HG03457 (cell line): ENCODE results near the gene ATP5ME.
"Not testable (repeated sequence)": the region's sequence is repeated elsewhere in the genome, so short reads cannot be mapped to it uniquely, and the experiment has no call there.

ENCODE experiments used
- ATAC-seq: cut with Tn5 transposase; IDR thresholded peaks from one replicate; pipeline ENCODE4 v1.9.1; 2021; ENCODE audit warnings: moderate number of reproducible peaks; ENCODE audit not compliant: unreplicated experiment

The ATP5ME gene

DNA sequence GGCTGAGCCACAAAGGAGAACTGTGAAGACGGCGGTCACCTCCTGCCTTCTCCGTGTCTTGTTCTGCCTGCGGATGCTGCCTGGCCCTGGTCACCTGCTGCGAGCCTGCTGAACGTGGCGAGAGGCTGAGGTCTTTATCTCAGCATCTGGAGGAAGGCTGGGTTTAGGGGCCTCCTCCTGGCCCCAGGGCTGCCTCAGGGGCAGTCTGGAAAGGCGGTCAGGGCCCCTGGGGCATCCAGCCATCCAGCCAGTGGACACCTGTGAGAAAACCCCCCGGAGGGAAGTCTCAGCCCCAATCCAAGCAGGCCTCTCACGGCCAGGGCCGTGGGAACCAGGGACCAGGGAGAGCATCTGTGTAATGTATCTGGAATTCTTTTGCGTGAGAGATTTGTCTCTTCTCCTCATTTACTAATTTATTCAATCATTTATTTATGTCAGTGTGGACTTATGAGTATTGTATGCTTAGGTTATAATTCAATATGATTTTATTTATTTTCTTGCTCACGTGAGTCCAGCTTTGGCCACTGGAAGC lies 37.4 kb downstream of the ATP5ME start:
- no peak for ATAC-seq

DNA sequence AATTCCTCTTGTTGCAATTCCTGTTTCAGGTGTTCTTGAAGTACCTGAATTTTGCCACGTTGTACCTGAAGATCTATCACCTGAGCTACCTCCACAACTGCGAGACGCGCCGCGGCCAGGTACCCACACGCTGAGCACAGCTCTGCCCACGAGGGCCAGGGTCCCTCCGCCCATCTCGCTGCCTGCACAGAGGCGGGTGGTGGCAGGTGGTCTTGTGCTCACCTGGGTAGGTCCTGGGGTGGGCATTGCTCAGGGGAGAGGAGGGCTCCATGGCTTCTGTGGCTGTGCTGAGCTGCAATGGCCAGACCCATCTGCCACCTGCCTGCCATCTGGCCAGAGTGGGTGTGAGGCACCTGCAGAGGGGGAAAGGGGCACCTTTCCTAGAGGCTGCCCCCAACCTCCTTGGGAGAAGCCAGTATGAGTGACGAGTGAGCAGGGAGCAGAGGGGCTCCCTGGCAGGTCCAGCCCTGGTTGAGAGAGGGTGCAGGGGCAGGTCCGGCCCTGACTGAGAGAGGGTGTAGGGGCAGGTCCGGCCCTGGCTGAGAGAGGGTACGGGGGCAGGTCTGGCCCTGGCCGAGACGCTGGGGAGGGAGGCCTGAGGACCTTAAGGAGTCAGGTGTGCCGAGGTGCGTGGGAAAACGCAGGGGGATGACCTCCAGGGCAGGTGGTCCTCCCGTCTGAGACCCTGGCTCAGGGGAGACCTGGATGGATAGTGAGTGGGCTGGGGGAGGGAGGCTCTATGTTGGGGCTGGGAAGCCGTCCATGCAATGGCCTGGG lies 38.0 kb downstream of the ATP5ME start:
- no peak for ATAC-seq

DNA sequence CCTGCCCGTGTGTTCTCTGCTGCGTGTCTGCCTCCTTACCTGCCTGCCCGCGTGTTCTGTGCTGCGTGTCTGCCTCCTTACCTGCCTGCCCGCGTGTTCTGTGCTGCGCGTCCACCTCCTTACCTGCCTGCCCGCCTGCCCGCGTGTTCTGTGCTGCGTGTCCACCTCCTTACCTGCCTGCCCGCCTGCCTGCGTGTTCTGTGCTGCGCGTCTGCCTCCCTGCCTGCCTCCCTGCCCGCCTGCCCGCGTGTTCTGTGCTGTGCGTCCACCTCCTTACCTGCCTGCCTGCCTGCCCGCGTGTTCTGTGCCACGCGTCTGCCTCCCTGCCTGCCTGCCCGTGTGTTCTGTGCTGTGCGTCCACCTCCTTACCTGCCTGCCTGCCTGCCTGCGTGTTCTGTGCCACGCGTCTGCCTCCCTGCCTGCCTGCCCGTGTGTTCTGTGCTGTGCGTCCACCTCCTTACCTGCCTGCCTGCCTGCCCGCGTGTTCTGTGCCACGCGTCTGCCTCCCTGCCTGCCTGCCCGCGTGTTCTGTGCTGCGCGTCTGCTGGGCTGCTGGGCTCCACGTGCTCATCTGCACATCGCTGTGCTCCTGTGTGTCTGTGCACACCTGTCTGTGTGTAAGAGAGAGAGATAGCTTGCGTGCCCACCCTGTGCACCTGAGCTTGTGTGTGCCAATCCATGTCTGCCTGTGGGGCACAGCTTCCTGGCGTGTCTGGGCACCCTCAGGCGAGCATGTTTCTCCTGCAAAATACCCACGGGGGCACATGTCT lies 38.8 kb downstream of the ATP5ME start:
- not testable (repeated sequence) for ATAC-seq

DNA sequence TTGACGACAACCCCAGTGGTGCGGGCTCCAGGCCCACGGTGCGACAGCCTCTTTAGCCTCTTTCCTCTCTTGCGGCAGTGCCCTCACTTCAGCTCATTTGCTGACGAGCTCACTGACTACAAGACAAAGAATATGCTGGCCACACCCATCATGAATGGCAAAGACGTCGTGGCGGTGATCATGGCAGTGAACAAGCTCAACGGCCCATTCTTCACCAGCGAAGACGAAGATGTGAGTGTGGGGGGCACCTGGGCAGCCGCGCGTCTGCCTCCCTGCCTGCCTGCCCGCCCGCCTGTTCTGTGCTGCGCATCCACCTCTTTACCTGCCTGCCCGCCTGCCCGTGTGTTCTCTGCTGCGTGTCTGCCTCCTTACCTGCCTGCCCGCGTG lies 39.5 kb downstream of the ATP5ME start:
- no peak for ATAC-seq

DNA sequence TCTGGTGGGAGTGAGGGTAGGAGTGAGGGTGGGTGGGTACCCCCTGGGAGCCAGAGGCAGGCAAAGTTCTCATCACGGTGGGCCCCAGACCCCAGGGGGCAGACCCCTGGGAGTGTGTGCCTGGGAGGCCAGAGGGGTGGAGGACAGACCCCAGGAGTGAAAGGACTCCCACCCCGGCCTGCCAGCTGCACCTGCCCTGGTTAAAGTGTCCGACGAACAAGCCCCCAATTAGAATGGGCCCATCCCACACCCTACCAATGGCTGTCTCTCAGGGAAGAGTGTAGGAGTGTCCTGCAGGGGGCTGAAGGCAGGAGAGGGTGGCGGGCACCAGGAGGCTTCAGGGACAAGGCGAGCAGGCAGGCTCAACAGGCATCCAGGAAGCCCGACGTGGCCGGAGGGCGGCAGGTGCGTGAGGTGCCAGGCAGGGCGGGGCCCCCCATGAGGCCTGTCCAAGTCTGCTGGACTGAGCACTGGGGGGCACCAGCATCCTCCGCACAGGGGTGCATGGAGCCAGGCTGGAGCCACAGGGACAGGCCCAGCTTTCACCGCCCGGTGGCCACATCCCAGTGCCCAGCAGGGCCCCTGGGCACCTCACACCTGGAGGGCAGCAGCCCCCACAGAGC lies 40.0 kb downstream of the ATP5ME start:
- ATAC-seq, result no peak

DNA sequence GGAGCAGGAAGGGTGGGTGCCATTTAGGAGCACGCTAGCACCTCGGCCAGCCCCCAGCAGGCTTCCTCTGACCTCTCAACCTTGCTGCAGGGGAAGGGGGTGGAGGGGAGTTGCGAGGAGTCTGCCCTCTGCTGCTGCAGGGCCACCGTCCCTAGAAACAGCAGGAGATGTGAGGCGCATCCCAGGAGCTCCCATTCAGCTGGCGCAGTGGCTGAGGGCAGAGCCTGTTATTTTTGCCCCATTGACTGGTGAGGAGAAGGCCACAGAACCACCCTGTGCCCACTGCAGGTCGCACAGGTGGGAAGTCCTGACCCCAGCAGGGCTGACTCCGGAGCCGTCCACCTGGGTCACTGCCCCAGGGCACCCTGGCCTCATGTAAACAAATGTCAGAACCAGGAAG lies 40.7 kb downstream of the ATP5ME start:
- ATAC-seq, result no peak

DNA sequence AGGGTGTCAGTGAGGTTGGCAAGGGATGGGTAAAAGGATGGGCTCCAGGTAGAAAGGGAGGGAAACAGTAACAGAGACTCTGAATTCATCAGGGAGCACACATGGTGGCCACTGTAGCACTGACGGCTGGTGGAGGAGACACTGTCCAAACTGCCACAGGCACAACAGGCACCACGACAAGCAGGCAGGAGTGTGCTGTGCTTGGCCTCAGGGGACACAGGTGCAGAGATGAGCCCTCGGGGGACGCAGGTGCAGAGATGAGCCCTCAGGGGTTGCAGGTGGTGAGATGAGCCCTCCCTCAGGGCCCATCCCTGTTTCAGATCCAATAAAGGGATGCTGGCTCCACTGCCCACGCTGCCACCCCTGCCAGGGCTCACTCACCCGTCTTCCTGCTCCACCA lies 41.1 kb downstream of the ATP5ME start:
- ATAC-seq, result no peak

DNA sequence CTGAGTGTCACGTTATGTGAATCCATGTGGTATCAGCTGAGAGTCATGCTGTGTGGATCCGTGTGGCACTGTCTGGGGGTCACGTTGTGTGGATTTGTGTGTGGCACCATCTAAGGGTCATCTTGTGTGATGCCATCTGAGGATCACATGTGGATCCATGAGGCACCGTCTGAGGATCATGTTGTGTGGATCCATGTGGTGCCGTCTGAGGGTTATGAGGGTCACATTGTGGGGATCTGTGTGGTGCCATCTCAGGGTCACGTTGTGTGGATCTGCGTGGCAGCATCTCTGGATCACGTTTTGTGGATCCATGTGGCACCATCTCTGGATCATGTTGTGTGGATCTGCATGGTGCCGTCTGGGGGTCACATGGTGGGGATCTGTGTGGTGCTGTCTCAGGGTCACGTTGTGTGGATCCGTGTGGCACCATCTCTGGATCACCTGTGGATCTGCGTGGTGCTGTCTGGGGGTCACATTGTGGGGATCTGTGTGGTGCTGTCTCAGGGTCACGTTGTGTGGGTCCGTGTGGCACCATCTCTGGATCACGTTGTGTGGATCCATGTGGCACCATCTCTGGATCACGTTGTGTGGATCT lies 41.8 kb downstream of the ATP5ME start:
- ATAC-seq, result no peak

DNA sequence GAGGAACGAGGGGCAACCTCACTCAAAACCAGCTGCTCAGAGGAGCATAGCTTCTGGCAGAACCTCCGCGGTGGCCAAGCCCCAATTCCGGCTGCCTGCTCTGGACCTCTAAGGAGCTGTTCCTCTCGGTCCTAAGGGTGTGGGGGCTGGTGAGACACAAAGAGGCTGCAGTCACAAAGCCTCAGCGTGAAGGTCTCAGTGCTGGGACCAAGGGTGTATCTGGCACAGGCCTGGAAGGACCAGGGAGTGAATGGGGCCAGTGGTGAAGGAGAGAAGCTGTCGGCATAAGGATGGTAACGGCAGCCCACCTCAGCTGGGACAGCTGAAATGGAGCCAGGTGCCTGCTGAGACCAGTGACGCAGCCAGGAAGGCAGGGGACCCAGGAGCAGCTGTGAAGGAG lies 43.4 kb downstream of the ATP5ME start:
- no peak for ATAC-seq

DNA sequence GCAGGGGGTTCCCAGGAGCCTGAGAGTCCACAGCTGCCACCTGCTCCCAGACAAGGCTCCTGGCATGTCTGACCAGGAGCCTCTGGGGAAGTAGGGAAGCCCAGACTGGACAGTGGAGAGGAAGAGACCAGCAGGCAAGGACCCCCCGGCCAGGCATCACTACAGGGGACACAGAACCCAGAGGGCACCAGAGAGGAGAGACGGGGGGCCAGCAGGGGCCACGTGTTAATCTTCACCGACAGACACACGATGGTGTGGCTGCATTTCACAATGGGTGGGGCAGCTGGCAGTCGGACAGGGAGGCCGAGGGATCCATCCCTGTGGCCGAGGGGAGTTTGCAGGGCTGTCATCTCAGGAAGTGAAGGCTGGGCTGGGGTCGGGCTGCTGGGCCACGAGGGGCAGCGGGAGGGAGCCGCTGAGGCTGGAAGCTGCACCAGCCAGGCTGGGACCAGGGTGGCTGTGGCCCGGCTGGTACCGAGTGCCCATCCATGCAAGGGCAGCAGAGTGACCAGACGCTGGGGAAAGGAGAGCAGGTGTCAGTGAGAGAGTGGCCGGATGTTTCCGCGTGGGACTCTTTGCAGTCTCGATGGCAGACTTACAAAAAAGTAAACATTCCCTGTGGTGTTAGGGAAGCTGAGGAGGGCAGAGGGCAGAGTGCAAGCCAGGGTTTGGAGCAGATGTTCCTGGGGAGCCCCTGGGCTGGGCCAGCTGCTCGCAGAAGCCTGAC lies 44.0 kb downstream of the ATP5ME start:
- ATAC-seq, result no peak

DNA sequence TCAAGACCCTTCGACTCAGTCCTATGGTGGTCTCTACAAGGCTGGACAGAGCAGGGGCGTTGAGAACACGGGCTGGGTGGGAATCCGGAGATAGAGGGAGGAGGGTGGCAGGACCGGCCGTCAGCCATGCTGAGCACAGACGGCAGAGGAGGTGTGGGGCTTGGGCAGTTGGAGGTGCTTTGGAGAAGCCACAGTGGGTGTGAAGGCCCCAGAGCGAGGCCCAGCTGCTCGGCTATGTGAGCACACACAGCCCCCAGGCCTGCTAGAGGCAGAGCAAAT lies 44.5 kb downstream of the ATP5ME start:
- ATAC-seq, result no peak

DNA sequence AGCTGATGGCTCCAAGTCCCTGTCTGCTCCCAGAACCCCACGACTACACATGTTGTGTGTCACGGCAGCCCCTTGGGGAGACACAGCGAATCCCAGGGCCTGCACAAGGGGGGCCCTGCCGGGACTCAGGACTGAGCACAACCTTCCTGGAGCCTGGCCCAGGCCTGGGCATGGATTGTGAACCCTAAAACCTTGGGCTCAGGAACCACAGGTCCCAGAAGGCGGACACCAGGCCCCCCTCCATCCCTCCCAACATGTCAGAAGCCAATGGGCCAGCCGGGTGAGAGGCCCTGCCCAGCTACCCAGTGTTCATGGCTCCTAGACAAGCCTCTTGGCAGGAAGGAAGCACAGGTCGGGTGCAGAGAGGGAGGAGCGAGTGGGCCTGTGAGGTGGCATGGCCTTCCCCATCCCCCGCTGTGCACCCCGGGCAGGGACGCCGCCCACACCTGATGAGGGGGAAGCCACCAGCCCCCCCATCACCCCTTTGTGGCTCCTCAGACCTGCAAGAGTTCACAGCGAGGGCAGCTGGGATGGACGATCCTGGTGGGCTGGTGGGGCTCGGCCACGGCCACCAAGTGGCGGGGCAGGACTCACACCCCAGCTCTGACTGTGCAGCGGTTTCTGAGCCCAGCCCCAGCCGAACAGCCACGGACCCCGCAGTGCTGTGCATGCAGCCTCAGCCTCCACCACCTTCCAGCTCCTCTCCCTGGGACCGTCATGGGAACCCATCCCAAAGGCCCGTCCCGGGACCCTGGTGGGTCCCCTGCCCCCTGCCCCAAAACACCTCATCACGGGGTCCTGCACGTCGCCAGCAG lies 45.0 kb downstream of the ATP5ME start:
- ATAC-seq, result no peak

DNA sequence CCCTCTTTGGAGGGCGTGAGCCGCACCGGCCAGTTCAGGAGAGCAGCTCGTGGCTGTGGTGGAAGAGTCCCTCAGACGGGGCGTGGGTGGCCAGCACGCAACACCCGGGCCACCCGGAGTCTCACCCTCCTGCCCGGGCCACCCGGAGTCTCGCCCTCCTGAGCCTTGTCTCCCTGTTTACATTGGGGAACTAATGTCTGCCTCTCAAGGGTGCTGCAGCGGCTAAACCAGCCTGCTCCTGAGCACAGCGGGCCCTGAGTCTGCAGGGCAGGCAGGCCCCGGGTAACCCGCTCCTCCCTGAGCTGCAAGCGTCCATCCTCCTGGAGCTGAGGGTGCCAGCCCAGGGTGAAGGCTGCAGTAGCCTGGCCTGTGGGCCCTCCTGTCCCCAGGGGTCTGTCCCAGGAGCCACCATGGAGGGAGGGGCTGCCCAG lies 45.8 kb downstream of the ATP5ME start:
- no peak for ATAC-seq

DNA sequence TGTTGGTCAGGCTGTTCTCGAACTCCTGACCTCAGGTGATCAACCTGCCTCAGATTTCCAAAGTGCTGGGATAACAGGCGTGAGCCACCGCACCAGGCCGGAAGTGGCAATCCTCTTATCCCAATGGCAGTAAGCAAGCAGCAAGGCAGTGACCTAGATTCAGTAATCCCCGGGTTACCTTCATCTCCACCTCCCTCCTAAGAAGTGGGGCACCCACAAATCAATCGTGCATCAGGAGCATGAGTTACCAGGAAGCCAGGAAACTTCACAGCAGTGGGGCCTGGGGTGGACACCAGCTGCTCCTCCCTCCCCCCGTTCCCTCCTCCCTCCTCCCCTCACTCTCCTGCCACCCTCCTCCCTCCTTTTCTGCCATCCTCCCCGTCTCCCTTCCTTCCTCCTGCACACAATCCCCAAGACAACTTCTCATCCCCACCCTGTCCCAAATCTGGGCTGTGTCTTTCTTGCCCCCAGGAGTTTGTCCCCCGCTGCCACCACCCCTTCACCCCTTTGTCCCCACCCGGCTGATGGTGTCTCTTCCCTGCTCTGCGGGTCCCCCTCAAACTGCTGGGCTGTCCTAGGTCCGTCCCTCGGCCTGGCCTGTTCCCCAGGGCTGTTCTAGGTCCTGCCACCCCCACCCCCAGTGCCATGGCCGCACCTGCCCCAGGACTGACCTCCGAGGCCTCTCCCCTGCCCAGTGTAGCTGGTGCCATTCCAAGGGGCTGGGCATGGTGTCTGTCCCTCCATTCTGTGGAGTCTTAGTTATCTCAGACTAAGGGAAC lies 46.5 kb downstream of the ATP5ME start:
- no peak for ATAC-seq

DNA sequence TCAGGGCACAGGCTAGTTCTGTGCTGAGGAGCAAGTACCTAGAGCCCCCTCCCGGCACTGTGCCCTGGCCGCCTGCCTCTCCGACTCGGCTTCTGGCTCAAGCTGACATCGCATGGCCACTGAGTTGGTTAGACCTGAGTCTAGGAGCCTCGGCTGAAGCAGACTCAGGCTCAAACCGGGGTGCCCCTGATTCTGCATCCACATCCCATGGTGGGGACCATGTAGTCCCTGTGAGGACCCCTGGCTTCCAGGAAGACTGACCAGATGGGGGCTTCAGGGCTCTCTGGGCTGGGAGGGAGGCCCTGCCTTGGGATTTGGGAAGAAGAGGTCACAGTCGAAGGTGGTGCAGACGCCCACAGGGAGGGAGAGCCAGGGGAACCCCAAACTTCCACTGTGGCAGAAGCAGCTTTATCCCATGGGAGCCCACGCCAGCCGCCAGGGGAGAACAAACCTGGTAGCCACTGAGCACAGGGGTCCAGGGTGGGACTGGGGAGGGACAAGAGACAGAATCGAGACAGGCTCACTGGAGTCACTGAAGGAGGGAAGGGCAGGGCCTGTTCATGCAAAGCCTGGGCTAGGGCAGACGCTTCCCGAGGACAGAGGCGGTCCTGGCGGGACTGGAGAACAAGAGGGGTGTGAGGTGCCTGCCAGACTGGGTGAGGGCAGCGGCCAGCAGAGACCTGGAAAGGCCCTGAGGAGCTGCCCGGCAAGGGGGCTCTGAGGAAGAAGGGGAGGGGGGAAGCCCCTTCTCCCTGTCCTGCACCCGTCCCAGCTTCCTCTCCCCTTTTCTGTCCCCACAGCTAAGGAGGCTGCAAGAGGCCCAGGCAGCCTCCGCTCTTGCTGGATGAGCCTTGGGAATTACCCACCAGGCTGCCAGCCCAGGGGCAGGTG lies 47.6 kb downstream of the ATP5ME start:
- ATAC-seq, result no peak

DNA sequence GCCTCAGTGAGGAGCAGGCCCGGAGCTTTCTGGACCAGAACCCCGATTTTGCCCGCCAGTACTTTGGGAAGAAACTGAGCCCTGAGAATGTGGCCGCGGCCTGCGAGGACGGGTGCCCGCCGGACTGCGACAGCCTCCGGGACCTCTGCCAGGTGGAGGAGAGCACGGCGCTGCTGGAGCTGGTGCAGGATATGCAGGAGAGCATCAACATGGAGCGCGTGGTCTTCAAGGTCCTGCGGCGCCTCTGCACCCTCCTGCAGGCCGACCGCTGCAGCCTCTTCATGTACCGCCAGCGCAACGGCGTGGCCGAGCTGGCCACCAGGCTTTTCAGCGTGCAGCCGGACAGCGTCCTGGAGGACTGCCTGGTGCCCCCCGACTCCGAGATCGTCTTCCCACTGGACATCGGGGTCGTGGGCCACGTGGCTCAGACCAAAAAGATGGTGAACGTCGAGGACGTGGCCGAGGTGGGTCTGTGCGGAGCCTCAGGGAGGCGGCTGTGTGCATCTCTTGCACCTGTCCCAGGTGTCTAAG lies 48.4 kb downstream of the ATP5ME start:
- ATAC-seq, result no peak

DNA sequence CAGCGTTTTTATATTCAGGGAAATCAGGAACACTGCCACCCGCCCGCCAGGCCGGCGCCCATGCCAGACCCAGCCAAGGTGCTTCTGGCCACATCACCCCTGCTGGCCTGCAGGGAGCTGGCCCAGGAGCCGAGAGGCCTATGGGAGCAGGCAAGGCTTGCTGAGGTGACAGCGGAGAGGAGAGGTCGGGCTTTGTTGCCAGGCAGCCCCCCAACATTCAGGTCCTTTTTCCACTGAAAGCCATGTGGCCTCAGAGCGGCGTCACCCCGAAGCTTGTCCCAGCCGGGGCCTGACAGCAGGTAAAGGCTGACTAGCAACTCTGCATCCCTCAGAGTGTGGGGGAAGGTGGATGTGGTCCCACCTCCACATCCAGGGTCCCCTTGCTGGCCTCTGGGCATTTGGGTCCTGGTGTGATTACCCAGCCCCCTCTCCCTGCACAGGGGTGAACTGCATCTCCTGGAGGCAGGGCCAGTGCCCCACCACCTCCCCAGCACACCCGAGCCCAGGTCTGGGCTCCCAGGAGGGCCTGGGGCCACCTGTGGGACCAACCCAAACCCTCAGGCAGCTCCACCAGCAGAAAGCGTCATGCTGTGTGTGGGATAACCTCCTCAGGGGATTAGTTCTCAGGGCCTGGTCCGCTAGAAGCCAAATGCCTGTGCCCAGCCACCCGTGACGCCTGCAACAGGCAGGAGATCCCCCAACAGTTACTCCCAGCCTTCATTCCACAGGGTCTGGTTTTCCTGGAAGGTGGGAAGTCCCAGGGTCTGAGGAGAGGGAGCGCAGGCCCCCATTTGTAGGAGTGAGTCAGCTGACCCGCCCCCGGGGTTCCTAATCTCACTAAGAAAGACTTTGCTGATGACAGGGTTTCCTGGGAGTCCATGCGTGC lies 49.1 kb downstream of the ATP5ME start, which contains the start of gene PDE6B:
PDE6B (plus strand) TSS at position 869 of the 886 bp plus-strand sequence. CDS start 54 bp downstream, outside the sequence.
- ATAC-seq, result no peak
